HG03571 (cell line): ENCODE results near the gene FAM89B.

Source experiments
- ATAC-seq: cut with Tn5 transposase; IDR thresholded peaks from one replicate; pipeline ENCODE4 v1.9.1; 2021; ENCODE audit not compliant: unreplicated experiment

FAM89B gene

DNA sequence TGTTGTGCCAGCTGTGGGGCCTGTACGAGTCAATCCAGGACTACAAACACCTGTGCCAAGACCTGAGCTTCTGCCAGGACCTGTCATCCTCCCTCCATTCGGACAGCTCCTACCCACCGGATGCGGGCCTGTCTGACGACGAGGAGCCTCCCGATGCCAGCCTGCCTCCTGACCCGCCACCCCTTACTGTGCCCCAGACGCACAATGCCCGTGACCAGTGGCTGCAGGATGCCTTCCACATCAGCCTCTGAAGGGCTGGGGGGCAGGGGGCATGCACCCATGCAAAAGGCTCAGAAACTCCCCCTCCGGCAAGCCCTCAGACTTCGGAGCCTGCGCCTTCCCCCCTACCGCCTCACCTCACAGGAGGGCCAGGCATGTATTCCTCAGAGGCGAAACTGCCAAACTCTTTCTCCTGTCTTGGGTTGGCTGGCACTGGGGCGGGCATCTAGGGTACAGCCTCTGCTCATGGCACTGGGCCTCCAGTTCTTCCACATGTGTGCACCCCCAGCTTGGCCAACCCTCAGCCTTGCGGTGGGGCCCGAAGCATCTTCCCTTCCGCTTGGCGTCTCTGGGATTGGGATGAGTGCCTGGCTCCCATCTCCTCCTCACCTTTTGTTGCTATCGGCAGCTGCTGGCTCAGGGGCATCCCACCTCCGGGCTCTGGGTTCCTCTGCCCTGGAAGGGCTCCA is 1.2 kb downstream of the FAM89B start:
- ATAC-seq, result no peak

DNA sequence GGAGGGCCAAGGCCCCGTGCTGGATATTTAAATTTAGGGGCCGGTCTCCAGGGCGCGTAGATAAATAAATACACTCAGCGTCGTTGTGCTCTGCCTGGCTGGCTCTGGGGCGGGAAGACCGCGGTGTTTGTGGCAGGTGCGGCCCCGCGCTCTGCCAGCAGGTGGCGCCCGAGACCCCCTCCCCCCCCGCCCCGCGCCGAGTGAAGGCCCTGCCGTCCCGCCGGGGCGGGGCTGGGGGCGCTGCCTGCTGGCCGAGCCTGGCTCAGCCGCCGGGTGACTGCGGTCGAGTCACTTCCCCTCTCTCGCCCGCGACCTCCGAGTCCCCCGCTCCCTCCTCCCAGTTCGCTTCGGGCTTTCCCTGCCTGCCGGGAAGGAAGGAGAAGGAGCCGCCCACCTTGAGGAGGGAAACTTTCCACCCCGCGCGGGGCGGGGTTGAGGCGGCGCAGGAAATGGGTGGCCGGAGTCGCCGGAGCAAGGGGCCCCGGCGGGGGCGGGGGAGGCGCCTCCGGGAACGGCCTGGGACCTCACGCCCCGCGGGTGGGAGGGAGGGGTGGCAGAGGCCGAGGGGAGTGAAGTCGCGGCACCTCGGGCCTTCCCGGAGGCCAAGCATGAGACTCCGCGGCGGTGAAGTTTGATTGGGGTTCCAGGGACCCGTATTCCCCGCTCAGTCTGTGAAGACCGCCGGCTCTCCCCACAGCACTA is 1.9 kb downstream of the FAM89B start:
- ATAC-seq, result no peak

DNA sequence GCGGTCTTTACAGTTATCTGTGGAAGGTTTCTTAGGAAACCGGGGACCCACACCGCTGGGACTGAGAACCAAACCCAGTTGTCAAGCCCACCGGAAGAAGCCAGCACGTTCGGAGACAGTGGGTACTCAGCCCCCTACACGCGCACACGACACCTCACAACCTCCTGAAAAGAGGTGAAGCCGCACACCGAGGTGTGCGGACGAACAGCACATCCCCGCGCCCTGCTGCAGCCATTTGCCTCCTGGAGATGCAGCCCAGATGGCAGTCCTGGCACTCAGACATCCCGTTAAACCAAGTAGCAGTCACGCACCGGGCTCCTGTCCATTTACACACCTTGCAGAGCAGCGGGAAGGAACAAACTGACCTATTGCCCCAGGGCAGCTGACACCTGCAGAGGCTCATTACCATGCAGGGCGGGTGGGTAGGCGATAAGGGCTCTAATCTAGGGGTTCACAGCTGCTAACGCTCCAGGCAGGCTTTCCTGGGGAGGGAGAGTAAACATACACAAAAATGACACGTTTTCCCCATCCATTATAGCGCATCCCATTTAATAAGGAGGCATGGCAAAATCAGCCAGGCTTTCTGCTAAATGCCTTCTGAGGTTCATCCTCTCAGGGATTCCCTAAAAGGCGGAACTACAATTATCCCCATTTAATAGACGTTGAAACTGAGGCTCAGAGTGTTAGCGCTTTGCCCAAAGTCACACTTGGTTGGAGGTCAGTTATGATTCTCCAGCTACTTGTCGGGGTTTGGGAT is 2.7 kb downstream of the FAM89B start:
- ATAC-seq, result no peak

DNA sequence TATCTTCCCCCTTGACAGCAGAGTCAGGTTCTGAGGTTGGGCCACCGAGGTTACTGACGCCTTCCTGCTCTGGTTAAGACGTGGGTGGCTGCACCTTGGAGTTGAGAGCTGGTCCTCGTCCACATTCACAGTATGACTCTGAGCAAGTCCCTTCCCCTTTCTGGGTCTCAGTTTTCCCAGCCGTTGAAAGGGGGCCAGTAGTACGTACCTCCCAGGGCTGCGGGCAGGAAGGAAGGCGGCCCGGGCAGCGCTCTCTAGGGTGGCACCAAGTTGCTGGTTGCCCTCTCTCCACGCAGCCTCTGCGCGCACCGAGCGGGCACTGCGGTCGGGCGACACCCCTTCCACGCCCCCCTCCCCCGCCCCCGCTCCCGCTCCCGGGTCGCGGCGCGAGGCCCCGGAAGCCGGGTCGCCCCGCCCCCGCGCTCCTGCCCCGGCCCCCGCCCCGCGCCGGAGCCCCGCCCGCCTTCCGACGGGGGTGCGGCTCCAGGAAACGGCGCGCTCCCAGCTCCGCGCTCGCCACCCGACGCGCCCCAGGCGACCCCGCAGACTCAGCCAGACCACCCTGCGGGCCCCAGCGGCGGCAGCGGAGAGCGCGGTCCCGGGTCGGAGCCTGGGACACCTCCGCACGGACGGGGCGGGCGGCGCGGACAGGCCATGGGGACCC is 3.4 kb downstream of the FAM89B start, which contains the start of gene EHBP1L1:
Gene EHBP1L1, plus strand, starts transcription at position 486 of the 664 bp plus-strand sequence. CDS start 250 bp downstream, outside the sequence.
- ATAC-seq, result no peak

DNA sequence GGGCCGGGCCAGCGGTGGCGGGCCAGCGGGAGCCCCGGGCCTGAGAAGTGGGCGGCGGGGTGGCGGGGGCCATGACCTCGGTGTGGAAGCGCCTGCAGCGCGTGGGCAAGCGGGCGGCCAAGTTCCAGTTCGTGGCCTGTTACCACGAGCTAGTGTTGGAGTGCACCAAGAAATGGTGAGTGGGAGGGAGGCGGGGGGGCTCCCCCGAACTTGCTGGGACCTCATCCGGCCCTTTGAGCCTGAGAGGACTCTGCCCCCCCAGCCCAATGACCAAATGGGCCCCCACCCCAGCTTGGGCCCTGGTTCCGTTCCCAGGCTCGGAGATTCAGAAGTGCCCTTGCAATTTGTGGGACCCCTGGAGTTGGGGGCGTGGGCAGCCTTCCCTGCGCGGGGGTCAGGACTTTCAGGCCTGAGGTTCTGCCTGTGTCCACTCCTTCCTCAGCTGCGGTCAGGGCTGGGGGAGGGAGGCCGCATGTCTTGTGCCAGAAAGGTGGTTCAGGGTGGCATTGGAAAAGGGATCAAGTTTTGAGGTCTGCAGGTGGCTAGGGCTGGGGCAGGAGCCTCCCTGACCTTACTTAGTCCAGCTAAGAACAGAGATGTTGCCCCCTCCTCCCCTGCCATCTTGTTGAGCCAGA is 4.0 kb downstream of the FAM89B start:
- ATAC-seq, result no peak

DNA sequence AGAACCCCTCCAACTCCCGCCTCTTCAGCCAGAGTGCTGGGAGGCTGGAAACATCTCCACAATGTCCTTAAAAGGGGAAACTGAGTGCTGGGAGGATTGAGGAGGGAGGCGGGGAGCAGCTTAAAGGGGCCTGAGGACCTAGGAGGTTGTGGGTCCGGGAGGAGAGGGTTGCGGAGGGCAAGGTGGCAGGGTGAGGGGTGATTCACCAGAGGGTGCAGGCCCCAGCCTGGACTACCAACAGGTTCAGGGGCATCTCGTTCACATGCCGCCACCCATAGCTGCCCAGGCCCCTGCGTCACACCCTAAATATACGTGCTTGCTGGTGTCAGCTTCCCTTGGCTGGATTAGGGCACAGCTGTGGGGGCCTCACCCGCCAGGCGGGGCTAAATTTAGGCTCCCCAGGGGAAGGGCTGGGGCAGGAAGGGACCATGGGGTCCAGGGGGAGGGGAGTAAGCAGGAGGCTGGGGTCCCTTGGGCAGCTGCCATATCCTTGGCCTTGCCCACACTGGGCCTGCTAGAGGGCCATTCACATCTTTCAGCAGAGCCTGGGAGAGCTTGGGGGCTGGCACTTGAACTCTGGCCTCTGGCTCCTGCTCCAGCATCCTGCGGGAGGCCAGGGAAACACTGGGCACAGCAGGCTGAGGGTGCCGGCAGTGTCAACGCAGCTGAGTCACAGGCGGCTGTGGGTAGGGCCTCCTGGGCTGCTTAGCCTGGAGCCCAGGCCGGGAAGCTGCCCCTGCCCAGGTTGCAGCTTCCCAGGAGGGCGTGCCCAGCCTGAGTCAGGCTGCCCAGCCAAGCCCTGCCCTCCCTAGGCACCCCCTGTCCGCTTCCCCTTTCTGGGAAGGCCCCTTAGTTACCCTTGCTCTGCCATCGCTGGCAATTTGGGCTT is 4.8 kb downstream of the FAM89B start:
- no peak for ATAC-seq

DNA sequence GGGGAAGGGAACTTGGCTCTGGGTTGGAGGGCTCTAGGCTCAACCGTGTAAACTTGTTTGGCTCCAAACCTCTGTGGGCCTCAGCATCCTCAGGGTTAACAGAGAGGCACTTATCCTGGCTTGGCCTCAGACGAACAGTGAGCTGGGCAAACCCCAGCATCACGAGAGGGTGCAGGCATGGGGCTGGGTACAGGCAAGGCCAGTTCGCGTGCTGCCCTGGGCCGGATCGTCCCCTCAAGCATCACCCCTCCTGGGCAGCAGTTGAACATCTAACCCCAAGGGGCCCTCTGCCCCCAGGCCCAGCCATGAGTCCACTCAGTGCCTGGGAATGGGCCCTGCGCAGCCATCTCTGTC is 5.4 kb downstream of the FAM89B start:
- ATAC-seq, result no peak

DNA sequence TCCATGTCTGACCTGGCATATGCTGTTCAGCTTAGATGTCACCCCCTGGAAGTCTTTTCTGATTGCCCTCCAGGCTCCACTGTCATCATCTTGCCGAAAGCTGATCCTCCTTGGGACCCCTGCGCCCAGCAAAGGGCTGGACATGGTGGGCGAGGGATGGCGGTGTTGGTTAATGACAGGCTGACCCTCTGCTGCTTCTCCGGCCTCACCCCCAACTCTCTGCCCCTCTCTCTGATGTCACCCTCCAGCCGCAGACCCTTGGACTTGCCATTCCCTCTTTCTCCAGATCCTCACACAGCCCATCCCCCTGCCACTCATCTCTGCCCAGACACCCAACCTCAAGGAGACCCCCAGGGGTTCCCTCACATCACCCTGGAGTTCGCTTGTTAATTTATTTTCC is 5.8 kb downstream of the FAM89B start:
- ATAC-seq, result no peak

DNA sequence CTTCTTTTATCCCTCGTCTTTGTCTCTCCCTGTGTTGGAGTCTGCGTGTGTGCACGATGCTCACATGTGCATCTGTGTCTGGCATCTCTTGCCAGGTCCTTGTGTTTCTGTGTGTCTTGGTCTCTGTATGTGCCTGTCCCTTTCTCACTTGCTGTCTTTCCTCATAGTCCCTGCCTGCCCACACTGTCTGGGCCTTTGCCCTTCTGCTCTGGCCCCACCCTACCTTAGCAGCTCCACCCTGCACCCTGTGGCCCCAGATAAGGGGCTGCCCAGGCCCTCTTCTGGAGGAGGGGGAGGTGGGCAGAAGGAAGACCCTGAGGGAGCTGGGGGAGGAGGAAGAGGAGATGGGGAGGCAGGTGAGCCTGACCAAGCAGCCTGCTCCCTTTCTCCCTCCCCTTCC is 6.3 kb downstream of the FAM89B start:
- ATAC-seq, result no peak

DNA sequence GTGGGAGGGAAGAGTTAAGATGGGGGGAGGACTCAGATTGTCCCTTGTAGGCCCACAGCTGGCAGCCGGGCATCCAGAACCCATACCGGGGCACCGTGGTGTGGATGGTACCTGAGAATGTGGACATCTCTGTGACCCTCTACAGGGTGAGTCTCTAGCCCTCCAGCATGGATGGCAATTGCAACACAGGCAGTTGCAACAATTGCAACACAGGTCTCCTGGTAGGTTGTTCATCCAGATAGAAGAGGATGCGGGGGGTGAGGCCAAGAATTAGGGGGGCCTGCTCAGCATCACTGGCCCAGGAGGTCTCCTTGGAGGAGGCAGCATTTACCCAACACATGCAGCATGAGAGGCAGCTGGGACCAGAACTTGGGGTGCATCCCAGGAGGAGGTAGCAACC is 7.0 kb downstream of the FAM89B start:
- no peak for ATAC-seq

DNA sequence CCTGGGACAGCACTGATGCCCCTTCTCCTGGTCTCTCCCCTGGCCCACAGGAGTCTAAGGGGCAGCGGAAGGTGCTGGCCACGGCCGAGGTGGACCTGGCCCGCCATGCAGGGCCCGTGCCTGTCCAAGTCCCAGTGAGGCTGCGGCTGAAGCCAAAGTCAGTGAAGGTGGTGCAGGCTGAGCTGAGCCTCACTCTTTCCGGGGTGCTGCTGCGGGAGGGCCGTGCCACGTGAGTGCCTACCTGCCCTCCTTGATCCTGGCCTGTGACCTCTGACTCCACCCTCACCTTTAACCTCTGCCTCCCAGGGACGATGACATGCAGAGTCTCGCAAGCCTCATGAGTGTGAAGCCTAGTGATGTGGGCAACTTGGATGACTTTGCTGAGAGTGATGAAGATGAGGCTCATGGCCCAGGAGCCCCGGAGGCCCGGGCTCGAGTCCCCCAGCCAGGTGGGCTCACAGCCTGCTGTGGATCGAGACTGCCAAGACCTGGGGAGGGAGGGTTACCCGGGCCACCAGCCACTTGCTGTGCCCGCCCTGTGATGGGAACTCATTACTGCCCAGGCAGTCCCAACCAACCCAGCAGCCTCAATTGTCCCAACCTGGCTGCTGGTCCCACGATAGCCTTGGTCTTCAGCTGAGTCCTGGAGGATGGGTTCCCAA is 7.8 kb downstream of the FAM89B start:
- ATAC-seq, result no peak

DNA sequence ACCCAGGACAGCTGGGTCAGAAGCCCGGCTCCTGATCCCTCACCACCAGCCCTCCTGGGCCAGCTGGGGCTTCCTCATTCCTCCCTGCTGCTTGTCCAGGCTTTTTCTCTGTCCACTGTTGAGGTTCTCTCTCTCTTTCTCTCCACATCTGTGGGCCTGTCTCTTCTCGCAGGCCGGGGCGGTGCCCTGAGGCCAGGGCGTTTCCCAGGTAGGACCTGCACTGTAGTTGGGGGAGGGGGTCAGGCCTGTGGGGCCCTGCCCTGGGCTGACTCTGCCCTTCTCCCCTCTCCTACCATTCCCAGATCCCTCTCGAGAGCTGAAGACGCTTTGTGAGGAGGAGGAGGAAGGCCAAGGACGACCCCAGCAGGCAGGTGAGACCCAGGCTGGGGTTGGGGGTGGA is 8.4 kb downstream of the FAM89B start:
- no peak for ATAC-seq

DNA sequence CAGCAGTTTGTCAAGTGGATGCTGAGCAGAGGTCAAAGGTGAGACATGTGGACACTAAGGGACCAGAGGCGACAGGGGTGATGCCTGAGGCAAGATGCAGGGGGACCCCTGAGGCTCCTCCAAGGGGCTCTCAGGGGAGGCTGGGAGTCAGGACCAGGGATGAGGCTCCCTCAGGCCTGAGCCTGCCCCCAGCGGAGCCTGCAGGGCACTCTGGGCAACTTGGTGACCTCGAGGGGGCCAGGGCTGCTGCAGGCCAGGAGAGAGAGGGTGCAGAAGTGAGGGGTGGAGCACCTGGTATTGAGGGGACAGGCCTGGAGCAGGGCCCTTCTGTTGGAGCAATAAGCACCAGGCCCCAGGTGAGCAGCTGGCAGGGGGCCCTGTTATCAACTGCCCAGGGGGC is 9.6 kb downstream of the FAM89B start:
- ATAC-seq, result no peak

DNA sequence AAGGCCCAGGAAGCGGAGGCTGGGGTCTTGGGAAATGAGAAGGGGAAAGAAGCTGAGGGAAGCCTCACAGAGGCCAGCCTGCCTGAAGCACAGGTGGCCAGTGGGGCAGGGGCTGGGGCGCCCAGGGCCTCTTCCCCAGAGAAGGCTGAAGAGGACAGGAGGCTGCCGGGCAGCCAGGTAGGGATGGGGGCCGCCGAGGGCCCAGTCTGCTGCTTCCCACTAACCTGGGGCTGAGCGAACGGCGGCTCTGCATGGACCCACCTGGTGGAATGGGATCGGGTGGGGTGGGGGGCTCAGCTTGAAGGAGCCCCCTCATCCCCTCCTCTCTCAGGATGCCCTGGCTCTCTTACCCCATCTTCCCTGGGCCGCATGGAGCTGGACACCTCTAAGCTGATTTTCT is 11.3 kb downstream of the FAM89B start:
- no peak for ATAC-seq

DNA sequence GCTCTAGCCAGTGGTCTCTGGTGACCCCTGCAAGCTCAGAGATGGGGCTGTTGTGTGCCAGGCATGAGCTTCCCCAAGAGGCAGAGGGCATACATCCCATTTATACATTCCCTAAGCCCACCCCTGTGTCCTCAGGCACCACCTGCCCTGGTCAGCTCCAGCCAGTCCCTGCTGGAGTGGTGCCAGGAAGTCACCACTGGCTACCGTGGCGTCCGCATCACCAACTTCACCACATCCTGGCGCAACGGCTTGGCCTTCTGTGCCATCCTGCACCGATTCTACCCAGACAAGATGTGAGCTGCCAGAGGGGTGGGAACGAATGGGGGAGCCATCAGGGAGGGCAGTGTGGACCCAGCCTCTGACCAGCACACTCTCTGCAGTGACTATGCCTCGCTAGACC is 11.8 kb downstream of the FAM89B start:
- no peak for ATAC-seq

DNA sequence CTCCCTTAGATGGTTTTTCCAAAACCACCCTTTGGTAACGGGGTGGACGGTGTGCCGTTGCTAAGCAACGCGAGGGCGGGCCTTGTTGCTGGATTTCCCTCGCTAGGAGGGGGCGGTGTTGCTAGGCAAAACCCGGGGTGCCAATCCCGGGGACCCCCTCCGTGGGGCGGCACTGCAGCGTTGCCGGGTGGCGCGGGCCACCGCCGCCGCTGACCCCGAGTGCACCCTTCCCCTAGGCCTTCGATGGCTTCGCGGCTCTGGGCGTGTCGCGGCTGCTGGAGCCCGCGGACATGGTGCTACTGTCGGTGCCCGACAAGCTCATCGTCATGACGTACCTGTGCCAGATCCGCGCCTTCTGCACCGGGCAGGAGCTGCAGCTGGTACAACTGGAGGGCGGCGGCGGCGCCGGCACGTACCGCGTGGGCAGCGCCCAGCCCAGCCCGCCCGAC is 12.4 kb downstream of the FAM89B start:
- no peak for ATAC-seq

DNA sequence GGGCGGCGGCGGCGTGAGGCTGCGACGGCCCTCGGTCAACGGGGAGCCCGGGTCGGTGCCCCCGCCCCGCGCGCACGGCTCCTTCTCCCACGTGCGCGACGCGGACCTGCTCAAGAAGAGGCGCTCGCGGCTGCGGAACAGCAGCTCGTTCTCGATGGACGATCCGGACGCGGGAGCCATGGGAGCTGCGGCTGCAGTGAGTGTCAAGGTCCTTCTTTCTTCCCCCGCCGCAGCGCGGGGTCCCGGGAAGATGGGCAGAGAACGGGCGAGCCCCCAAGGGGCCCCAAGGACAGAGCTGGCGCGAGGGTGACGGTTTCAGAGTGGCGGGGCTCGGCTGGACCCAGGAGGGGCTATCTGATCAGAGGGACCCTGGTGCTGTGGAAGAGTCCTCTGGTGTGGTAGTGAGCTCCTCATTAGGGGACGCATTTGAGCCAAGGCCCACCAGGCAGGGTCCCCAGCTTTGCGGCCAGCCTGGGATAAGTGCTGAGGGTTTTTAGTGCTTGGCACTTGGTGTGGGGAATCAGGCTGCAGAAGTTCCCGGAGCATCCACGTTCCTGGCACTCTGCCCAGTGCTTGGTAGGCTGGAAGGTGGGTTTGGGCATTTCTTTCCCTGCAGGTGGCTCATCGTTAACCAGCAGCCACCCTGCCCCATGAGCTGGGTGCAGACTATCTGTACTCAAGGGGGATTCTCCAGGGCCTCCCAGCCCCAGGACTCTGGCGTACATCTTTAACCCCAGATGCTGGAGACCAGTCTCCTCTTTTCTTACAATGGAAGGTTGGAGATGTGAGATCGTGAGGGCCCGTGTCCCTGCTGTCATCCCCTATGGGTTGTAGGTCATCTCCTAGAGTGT is 13.3 kb downstream of the FAM89B start:
- no peak for ATAC-seq

DNA sequence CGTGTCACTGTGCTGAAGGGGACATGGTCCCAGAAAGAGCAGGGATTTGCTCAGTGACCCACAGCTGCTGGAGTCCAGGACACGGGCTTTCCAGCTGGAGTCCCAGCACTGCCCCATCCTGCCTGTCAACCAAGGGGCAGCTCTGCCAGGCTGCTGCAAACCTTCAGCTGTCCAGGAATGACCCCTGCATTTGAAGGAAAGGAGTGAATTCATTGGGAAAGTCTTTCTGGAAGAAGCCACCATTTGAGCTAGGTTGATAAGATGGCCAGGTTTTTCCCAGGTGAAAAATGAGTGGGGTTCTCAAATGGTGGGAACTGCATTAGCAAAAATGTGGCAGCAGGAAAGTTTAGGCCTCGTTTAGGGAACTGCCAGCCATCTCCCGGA is 13.9 kb downstream of the FAM89B start:
- ATAC-seq, result no peak

DNA sequence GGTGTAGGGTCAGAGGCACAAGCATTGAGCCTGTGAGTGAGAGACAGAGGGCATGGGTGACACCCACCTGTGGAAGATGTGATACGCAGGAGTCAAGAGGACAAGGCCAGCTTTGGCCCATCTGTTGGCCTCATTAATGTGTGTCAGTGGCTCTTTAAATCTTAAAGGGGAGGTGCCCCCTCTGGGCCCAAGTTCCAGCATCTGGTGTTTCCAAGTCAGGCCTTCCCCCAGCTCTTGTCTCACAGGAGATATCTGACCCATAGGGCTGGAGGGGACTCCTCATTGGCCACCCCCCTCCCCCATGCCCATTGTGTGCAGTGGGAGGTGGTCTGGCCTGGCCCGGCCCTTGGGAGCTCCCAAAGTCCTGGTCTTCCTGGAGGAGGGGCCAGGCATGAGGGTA is 14.3 kb downstream of the FAM89B start:
- no peak for ATAC-seq
